Epithelial cell of proximal tubule (primary cell): ENCODE data around the gene GPR139. TPM values are rescaled to one million over a fixed set of nuclear protein-coding genes. Genes with fewer than 3 reads are reported as not detected.

Experiments
- DNase-seq: peaks from one replicate; pipeline ENCODE4 v3.0.0-alpha.2; 2011; ENCODE audit warnings: low read depth
- H3K4me3 ChIP-seq: 2 replicates; pipeline ENCODE4 v1.5.1; 2011; ENCODE audit warnings: low read depth, mild to moderate bottlenecking, low read length
- CTCF ChIP-seq: conservative IDR thresholded peaks from 2 replicates; pipeline ENCODE4 v1.5.1; 2012; ENCODE audit warnings: low read depth, mild to moderate bottlenecking, low read length
- total RNA-seq: library from RNA; depleted of rRNA; stranded (reverse); fragments of >200 nt; gene quantifications from 2 replicates; pipeline ENCODE4 v1.2.3, GENCODE V29; 2015

GPR139 gene
- total RNA-seq, 1 donor from 2014 or later, result not detected

- H3K4me3 ChIP-seq, result no peak overlapping the region
- no peak for DNase-seq
- no peak for TF ChIP-seq CTCF
Observed at GRCh38 chr16:20020083-20020482, 53.6 kb downstream of the GPR139 start.

- DNase-seq, result no peak
- no peak for TF ChIP-seq CTCF
- no peak overlapping the region for H3K4me3 ChIP-seq
Observed at GRCh38 chr16:20016234-20016633, 57.5 kb downstream of the GPR139 start.

GRCh38 chr16:20004931-20005330 lies 68.8 kb downstream of the GPR139 start:
- no peak for DNase-seq
- no peak for TF ChIP-seq CTCF

GRCh38 chr16:20002936-20003335 lies 70.8 kb downstream of the GPR139 start:
- no peak for DNase-seq
- TF ChIP-seq CTCF, result no peak
- no peak overlapping the region for H3K4me3 ChIP-seq

More at GRCh38 chr16:20004931-20005330, 68.8 kb downstream of the GPR139 start:
- no peak overlapping the region for H3K4me3 ChIP-seq

GRCh38 chr16:20001856-20002707 lies 71.6 kb downstream of the GPR139 start:
- H3K4me3 ChIP-seq, result no peak overlapping the region
- TF ChIP-seq CTCF, result no peak

GRCh38 chr16:19997734-19998133 lies 76.0 kb downstream of the GPR139 start:
- no peak for DNase-seq
- TF ChIP-seq CTCF, result no peak
- no peak overlapping the region for H3K4me3 ChIP-seq

More at GRCh38 chr16:20001856-20002707, 71.6 kb downstream of the GPR139 start:
- no peak for DNase-seq

- DNase-seq, result no peak
- no peak for TF ChIP-seq CTCF
- H3K4me3 ChIP-seq, result no peak overlapping the region
Observed at GRCh38 chr16:19997264-19997663, 76.4 kb downstream of the GPR139 start.
